GM19023 (cell line): ENCODE results near the gene OTOGL.
"Not testable (repeated sequence)": the region's sequence is repeated elsewhere in the genome, so short reads cannot be mapped to it uniquely, and the experiment has no call there.

Experiments
- ATAC-seq: cut with Tn5 transposase; IDR thresholded peaks from one replicate; pipeline ENCODE4 v1.9.1; 2021; ENCODE audit warnings: mild to moderate bottlenecking, moderate library complexity; ENCODE audit not compliant: unreplicated experiment

The OTOGL gene

GRCh38 chr12:80271780-80272179 lies 172.4 kb downstream of the OTOGL start:
- ATAC-seq, result no peak

- ATAC-seq, result no peak
These were observed 173.1 kb downstream of the OTOGL start for GRCh38 chr12:80272387-80272915.

- ATAC-seq, result no peak
These were observed 173.8 kb downstream of the OTOGL start for GRCh38 chr12:80273144-80273543.

GRCh38 chr12:80277732-80278131 lies 178.4 kb downstream of the OTOGL start:
- no peak for ATAC-seq

- ATAC-seq, result no peak
These were observed 182.9 kb downstream of the OTOGL start for GRCh38 chr12:80282226-80282625.

- no peak for ATAC-seq
These were observed 183.4 kb downstream of the OTOGL start for GRCh38 chr12:80282761-80283160.

DNA sequence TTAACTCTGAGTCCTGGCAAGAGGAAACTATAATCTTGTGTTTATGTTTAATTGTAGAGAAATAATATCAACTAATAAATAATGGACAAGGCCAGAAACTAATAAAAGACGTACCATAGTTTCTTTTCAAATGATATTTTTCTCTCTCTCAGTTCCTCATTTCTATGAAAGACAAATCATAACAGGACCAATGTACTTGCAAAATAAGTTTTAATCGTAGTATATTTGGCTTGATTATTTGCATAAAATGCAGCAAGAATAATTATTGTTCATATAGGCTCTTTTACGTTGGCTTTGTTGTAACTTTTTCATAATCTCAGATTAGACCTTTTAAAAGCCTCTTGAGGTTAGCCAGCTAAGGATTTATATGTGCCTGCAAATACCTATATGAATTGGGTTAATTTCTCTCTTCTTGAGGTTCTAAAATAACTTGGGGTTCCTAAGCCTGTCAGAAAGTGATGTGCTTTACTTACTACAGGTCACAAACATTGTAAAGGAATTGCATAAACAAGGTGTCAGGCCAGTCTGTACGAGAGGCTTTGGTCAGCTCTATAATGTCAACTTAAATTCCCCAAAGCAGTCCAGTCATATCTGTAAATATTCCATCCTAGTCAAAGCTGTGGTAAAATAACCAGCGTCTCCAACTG lies 191.9 kb downstream of the OTOGL start:
- ATAC-seq, result no peak

DNA sequence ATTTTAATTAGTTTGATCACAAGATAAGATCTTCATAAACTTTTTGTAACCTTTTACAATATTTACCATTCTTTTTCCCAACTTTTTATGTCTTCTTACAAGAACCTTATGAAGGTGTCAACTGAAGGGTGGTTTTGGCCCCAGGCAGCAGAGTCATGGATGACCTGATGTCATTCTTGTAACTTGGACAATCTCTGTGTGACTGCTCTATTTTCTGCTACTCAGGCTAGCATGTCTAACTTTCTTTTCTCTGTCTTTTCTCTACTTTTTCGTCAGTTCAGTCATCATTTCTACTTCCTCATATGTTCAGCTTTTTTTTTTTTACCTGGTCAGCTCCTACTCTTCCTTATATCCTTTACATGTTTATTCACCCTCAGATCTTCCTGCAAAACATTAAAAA lies 194.0 kb downstream of the OTOGL start:
- ATAC-seq, result peak; percentile 46

DNA sequence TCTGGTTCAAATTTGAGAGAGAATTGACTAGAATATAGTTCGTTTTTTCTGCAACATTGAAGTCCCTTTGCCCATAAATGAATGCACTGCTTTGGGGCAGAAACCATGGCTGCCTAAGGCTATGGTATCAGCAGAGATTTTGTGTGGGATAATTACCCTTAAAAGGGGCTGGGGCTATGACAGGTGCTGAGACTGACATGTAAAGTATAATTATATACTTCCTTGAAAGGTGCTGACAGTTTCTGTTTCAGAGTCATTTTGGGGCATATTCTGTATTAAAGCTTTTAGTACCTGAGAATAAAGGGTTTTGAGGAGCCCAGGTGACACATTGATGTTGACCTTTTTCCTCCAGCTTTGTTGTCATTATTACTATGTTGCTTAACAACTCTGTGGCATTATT lies 194.4 kb downstream of the OTOGL start:
- ATAC-seq, result peak; percentile 69

GRCh38 chr12:80299219-80299618 lies 199.9 kb downstream of the OTOGL start:
- no peak for ATAC-seq

DNA sequence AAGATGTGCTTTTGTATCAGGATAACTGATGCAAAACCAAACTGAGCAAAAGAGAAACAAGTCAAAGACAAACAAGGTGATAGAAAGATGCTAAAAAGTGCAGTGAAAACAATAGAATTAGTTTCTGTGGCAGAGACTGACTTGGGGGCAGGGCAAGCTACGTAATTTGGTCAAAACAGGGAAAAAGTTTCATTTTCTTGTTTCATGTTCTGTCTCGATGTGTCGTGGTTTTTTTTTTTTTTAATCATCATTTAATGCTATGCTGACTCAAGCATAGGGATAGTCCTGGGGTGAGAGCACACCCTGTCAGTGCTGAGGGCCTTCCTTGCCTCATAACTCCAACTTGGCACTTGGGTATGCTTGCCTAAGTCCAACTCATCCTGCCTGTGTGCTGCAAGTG lies 200.6 kb downstream of the OTOGL start:
- peak; percentile 78 for ATAC-seq

DNA sequence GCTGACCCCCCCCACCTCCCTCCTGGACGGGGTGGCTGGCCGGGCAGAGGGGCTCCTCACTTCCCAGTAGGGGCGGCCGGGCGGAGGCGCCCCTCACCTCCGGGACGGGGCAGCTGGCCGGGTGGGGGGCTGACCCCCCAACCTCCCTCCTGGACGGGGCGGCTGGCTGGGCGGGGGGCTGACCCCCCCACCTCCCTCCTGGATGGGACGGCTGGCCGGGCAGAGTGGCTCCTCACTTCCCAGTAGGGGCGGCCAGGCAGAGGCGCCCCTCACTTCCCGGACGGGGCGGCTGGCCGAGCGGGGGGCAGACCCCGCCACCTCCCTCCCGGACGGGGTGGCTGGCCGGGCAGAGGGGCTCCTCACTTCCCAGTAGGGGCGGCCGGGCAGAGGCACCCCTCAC lies 208.1 kb downstream of the OTOGL start:
- not testable (repeated sequence) for ATAC-seq

DNA sequence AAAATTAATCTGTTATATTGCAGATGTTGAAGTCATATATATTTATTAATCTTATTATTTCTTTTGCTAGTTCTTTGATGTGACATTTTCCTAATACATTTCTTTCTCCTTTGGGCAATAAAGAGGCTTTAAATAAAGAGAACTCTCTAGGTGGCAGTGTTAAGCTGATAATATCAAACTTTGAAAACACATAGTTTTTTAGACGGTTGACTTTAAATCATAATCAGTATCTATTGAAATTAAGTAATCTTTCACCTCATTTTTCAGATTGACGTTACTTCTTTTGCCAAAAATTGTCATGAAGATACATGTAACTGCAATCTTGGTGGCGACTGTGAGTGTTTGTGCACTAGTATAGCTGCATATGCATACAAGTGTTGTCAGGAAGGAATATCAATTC lies 213.9 kb downstream of the OTOGL start:
- ATAC-seq, result no peak

DNA sequence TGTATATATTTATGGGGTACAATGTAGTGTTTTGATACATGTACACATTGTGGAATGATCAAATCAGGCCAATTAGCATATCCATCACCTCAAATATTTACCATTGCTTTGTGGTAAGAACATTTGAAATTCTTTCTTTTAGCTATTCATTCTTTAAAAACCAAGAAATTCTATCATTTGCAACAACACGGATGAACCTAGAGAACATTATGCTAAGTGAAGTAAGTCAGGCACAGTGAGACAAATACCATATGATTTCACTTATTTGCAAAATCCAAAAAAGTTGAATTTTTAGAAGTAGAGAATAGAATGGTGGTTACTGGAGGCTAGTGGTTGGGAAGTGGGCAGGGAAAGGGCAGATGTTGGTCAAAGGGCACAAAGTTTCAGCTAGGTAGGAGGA lies 215.4 kb downstream of the OTOGL start:
- ATAC-seq, result no peak

DNA sequence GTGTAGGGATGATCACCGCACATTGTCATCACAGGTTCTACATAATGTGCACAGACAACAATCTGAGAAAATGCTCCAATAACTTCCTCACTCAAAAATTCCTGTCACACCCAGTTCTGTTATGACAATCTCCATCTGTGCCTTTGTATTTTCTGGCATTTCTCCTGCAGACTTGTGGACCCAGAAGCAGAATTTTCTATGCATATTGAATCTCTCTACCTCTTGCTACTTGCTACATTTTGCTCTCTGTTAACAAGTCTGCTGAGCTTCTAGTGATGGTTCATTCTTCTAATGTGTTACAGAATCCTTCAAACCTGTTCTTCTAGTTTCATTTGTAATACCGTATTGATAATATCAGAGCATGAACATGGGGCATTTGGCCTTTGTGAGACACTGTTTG lies 216.9 kb downstream of the OTOGL start:
- ATAC-seq, result no peak

GRCh38 chr12:80317307-80317706 lies 218.0 kb downstream of the OTOGL start:
- ATAC-seq, result no peak

- no peak for ATAC-seq
These were observed 218.6 kb downstream of the OTOGL start for GRCh38 chr12:80317899-80318298.

GRCh38 chr12:80320121-80320678 lies 220.9 kb downstream of the OTOGL start:
- ATAC-seq, result no peak

DNA sequence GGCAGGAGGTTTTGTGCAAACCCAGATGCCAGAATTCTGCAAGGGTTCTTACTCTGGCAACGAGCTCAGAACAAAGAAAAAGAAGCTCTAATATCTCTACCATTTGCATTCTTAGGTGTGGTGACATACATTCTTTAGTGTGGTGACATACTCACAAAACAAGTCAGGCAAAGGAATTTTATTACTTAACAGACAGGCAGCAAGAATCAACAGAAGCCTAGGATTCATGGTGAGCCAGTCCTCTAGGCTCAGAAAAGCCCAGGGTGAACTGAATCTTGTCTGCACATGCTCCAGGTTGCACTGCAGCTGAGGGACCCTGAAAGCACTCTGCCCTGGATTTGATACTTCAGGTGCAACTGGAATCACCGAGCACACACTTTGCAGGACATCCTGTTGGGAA lies 222.3 kb downstream of the OTOGL start:
- ATAC-seq, result no peak

DNA sequence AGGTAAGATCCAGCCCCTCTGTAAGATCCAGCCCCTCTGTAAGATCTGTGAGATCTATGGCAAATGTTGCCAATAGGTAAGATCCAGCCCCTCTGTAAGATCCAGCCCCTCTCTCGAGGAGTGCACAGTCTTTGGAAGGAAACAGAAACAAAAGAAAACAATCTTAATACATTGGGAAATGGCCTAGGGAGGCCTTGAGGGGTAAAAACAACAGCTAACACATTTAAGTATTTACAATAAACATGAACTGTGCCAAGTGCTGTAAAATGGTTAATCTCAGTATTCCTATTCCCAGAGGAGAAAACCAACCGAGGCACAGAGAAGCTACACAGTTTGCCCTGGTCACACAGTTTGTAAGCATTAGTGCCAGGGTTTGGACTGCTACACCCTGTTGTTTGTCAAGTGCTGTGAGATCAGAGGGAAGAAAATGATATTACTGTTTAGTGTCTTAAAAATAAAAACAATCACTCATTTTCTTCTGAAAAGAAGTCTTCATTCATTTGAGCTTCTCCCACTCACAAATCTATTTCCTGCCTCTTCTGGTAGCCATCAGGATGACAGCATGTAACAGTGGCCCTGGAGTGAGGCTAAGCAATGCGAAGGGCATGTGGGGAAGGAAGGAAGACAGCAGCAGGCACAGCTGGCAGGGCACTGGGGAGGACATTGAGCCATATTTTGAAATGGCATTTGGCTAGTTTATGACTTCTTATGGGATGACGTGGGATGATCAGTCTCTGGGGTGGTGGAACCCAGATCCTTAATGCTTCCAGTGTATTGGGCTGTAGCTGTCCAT lies 226.0 kb downstream of the OTOGL start:
- ATAC-seq, result no peak

GRCh38 chr12:80332827-80333226 lies 233.5 kb downstream of the OTOGL start:
- no peak for ATAC-seq

GRCh38 chr12:80352474-80352873 lies 253.1 kb downstream of the OTOGL start:
- no peak for ATAC-seq
